DMS 273 treated with DMSO at 0.1 percent for 48 hours (cell line): ENCODE results near the gene PLCB1.

Experiments
- DNase-seq: peaks from one replicate; lab custom pipeline; 2025; lab: John Stamatoyannopoulos, UW

PLCB1 gene

GRCh38 chr20:8657664-8658063 lies 525.6 kb downstream of the PLCB1 start:
- DNase-seq, result no peak

DNA sequence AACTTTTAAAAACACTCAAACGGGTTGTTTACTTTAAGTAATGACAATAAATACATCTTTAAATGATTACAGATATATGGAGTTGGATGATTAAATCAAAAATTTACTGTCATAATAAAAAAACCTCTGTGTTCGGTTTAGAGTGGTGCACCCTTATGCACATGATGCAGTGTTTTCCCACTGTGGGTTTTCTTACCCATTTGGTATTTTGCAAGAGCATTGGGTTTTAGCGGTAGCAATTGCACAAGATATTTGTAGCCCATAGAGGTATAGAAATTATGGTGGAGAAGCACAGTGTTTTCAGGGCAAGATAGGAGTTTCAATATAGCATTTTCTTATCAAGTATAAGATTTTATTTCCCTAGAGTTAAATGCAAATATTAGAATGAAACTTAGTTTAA lies 526.0 kb downstream of the PLCB1 start:
- DNase-seq, result no peak

DNA sequence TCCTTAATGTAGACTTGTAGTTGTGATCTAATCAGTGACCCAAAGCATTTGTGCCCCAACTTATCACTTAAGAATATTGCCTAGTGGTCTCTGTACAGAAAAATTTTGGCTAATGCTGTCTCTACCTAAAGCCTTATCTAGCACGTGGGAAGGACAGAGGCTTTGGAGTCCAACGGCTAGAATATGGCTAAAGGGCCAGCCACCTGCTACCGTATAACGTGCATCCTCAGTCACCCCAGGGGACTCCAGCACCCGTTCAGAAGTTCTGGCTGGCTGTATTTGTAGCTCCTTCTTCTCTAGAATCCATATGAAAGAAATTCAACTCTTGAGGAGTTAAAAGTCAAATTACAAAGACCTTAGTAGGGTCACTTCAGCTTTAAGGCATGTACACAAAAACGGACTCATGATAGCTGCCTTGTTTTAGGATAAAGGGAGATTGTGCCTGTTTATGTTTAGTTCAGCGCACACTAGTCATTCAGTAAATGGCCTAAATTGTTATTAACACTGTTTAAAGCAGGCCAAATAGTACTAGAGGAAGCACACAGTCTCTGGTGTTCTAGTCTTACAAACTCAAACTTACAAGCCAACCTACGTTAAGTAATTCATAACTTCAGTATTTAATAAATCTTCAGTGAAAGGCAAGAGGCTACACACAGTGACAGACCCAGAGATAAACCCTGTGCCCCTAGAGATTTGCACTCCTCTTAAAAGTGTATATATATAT lies 529.3 kb downstream of the PLCB1 start:
- no peak for DNase-seq

GRCh38 chr20:8662433-8662954 lies 530.4 kb downstream of the PLCB1 start:
- no peak for DNase-seq

GRCh38 chr20:8663424-8663823 lies 531.4 kb downstream of the PLCB1 start:
- no peak for DNase-seq

DNA sequence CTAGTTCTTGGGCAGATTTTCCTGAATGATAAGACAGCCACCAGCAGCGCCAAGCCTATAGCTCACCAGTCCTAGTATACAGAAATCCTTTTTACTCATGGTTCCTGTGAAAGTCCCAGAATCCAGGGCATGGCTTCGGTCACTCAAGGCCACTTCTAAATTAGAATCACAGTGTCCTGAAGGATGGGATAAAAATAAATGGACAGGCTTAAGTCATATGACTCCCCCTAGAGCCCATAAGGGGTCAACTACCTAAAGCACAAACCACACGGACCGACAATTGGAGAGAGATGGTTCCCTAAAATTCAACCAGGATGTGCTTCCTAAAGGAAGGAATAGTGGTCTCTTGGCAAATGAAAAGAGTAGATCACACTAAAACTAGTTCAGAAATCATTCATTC lies 532.7 kb downstream of the PLCB1 start:
- no peak for DNase-seq

- no peak for DNase-seq
Observed at GRCh38 chr20:8667306-8667705, 535.2 kb downstream of the PLCB1 start.

- no peak for DNase-seq
Observed at GRCh38 chr20:8670207-8670892, 538.3 kb downstream of the PLCB1 start.

GRCh38 chr20:8670893-8671215 lies 538.8 kb downstream of the PLCB1 start:
- DNase-seq, result peak; percentile 52

GRCh38 chr20:8671370-8671961 lies 539.4 kb downstream of the PLCB1 start:
- DNase-seq, result no peak

DNA sequence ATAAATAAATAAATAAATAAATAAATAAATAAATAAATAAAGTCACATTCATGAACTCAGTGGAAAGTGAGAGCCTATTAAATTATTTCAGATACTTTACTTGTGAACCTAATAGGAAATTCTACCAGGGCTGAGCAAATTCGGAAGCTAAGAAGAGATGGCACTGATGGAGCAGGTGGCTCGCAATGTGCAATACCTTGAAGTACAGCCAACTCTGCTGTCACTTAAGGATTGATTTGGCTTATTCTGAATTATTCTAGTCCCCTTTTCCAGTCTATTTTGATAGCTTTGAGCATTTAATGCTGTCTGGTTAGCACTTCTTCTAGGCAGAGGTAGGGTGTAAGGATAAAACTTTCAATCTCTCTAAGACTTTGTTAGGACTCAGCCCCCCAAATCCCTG lies 541.0 kb downstream of the PLCB1 start:
- DNase-seq, result no peak

DNA sequence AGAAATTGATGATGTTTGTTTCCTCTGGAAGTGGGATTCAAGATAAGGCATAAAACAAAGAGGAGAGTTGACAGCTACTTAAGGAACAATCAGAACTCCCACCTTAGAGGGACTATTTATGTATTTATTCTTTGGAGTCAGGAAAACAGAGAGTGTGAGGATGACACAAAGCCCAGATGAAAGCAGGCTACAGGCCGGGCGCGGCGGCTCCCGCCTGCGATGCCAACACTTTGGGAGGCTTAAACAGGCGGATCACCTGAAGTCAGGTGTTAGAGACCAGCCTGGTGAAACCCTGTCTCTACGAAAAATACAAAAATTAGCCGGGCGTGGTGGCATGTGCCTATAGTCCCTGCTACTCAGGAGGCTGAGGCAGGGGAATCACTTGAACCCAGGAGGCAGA lies 543.8 kb downstream of the PLCB1 start:
- no peak for DNase-seq

GRCh38 chr20:8678098-8678776 lies 546.2 kb downstream of the PLCB1 start:
- DNase-seq, result no peak

DNA sequence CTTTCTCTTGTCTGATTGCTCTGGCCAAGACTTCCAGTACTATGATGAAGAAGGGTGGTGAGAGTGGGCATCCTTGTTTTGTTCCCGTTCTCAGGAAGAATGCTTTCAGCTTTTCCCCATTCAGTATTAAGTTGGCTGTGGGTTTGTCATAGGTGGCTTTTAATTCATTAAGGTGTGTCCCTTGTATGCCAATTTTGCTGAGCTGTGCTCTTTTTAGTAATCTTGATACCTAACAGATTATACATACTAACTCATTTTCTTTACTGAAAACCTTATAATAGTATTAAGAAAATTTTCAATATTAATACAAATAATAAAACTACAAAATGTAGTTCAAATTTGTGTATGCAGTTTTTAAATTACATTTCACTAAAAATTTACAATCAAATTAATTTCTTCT lies 557.3 kb downstream of the PLCB1 start:
- DNase-seq, result no peak

DNA sequence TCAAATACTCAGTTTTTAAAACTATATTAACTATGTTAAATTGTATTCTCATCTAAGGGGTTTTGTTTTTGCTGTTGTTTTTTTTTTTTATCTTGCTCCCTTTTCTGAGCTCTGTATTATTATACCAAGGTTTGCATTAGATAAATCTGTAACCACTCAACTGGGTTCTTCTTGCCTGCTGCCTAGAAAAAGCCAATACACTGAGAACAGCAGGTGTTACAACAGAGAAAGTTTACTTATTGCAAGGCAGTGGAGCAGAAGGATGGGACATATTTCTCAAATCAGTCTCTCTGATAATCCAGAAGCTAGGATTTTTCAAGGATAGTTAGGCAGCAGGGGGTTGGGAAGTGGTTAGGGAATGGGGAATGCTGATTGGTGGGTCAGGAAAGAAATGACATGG lies 558.0 kb downstream of the PLCB1 start:
- no peak for DNase-seq

- no peak for DNase-seq
Observed at GRCh38 chr20:8693709-8694108, 561.6 kb downstream of the PLCB1 start.

- DNase-seq, result no peak
Observed at GRCh38 chr20:8700756-8701155, 568.7 kb downstream of the PLCB1 start.

- DNase-seq, result no peak
Observed at GRCh38 chr20:8706961-8707700, 575.1 kb downstream of the PLCB1 start.

DNA sequence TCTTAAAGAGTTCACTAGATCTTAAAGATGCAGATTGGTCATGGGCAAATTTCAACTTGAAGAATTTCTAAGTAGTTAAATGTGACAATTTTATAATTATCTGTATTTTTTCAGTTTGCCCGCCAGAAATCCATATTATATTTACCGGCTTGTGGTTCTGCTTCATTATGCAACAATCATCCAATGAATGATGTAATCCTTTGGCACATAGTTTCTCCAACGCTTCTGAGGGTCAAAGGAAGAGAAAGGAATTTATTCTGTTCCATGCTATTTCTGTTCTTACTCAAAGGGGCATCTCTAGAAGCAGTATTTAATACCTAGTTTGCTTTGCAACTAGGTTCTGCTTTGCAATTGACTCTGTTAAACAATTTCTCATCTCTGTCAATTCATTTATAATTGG lies 577.6 kb downstream of the PLCB1 start:
- no peak for DNase-seq

GRCh38 chr20:8711501-8711900 lies 579.4 kb downstream of the PLCB1 start:
- DNase-seq, result no peak

- no peak for DNase-seq
Observed at GRCh38 chr20:8714206-8714605, 582.1 kb downstream of the PLCB1 start.

DNA sequence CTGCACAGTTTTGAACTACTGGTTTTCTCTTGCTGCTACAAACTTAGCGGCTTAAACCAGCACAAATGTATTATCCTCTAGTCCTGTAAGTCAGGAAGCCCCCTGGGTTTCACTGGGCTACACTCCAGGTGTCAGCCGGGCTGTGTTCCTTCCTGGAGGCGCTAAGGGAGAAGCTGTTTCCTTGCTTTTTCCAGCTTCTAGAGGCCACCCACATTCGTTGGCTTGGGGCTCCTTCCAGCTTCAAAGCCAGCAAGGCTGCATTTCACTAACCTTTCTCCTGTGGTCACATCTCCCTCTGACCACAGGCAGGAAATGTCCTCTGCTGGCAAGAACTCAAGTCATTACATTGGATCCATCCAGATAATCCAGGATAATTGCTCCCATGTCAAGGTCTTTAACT lies 586.2 kb downstream of the PLCB1 start:
- DNase-seq, result no peak
